Measurements from ENCODE around the gene BEST3.
A peak's percentile ranks its signal among the peaks of the same experiment; 100 is the strongest.
"Not testable (repeated sequence)": the region's sequence is repeated elsewhere in the genome, so short reads cannot be mapped to it uniquely, and the experiment has no call there.

The BEST3 gene

GRCh38 chr12:69610729-69611128 lies 88.4 kb downstream of the BEST3 start, which contains the start of gene LRRC10:
TSS of gene LRRC10 (minus strand) at chr12:69610907. CDS start at chr12:69610838, 69 bp downstream.
- Histone ChIP-seq H3K9me3 (ENCODE audit: low read depth, low read length) (no peaks in the 10 kb centered on the region), H3K9ac (ENCODE audit: insufficient read length) (no peak within 1 kb of the TSS), H3K27ac (no peak within 1 kb of the TSS), H3K4me3 (no peak within 1 kb of the TSS), H3K36me3 (ENCODE audit: insufficient read depth, low read length) (no peaks in the 10 kb centered on the region)
- TF ChIP-seq POLR2AphosphoS5 (IDR thresholded peaks at IDR 0.05; ENCODE audit: borderline replicate concordance, low read depth, low read length): no peak
- no peak for TF ChIP-seq FOXP2 (optimal IDR thresholded peaks at IDR 0.05; ENCODE audit: control extremely low read depth, extremely low read length, insufficient read depth)
- no peak for TF ChIP-seq EZH2 (IDR thresholded peaks at IDR 0.05)
- DNase-seq (ENCODE audit: low read depth, low spot score): no peak

- Histone ChIP-seq H3K9me3 (ENCODE audit: low read depth, low read length) (no peaks in the 10 kb centered on the region), H3K27ac (no peak overlapping the region), H3K36me3 (ENCODE audit: insufficient read depth, low read length) (no peaks in the 10 kb centered on the region), H3K9ac (ENCODE audit: insufficient read length) (no peak overlapping the region), H3K4me3 (no peak overlapping the region)
- no peak for TF ChIP-seq FOXP2 (optimal IDR thresholded peaks at IDR 0.05; ENCODE audit: control extremely low read depth, extremely low read length, insufficient read depth)
- no peak for TF ChIP-seq EZH2 (IDR thresholded peaks at IDR 0.05)
- TF ChIP-seq POLR2AphosphoS5 (IDR thresholded peaks at IDR 0.05; ENCODE audit: borderline replicate concordance, low read depth, low read length): no peak
- no peak for DNase-seq (ENCODE audit: low read depth, low spot score)
These were observed 89.0 kb downstream of the BEST3 start for GRCh38 chr12:69610126-69610525.

- Histone ChIP-seq H3K9me3 (ENCODE audit: low read depth, low read length) (no peaks in the 10 kb centered on the region), H3K9ac (ENCODE audit: insufficient read length) (no peak overlapping the region), H3K4me3 (no peak overlapping the region), H3K36me3 (ENCODE audit: insufficient read depth, low read length) (peaks cover 5% of the 10 kb centered on the region), H3K27ac (peak overlapping the region; percentile 25; the same call in 1 of the 2 replicates)
- no peak for DNase-seq (ENCODE audit: low read depth, low spot score)
- TF ChIP-seq POLR2AphosphoS5 (IDR thresholded peaks at IDR 0.05; ENCODE audit: borderline replicate concordance, low read depth, low read length): no peak
- TF ChIP-seq FOXP2 (optimal IDR thresholded peaks at IDR 0.05; ENCODE audit: control extremely low read depth, extremely low read length, insufficient read depth): no peak
These were observed 91.0 kb downstream of the BEST3 start for GRCh38 chr12:69608114-69608513.

- H3K4me3 ChIP-seq; H3K9ac ChIP-seq (ENCODE audit: insufficient read length); H3K9me3 ChIP-seq (ENCODE audit: low read depth, low read length); DNase-seq (ENCODE audit: low read depth, low spot score): not testable (repeated sequence)
- Histone ChIP-seq H3K36me3 (ENCODE audit: insufficient read depth, low read length) (peaks cover 43% of the 10 kb centered on the region), H3K27ac (0 out of 2 replicates have a peak overlapping the region, but pooled peaks have one; percentile 43)
These were observed 94.8 kb downstream of the BEST3 start for GRCh38 chr12:69604275-69604674.

Measured in SK-N-MC (cell line).